ENCODE results near the gene DCAF10.
"Not testable (repeated sequence)": the region's sequence is repeated elsewhere in the genome, so short reads cannot be mapped to it uniquely, and the experiment has no call there.

The DCAF10 gene

GRCh38 chr9:37905776-37906175 lies 105.2 kb downstream of the DCAF10 start:
- DNase-seq (ENCODE audit: extremely low read depth, insufficient read length): no peak
- H3K36me3 ChIP-seq (ENCODE audit: control insufficient read depth, insufficient read depth, low read length): no peaks in the 10 kb centered on the region
- H3K27me3 ChIP-seq (replicated peaks; ENCODE audit: control insufficient read depth, insufficient read depth, low read length): no peaks in the 10 kb centered on the region
- H3K4me3 ChIP-seq (replicated peaks; ENCODE audit: low read depth, low read length): no peak overlapping the region
- no peak for TF ChIP-seq CTCF (IDR thresholded peaks at IDR 0.05; ENCODE audit: insufficient read depth, low read length, poor library complexity, severe bottlenecking)

GRCh38 chr9:37906312-37907239 lies 106.0 kb downstream of the DCAF10 start:
- no peak for DNase-seq (ENCODE audit: extremely low read depth, insufficient read length)
- Histone ChIP-seq H3K4me3 (replicated peaks; ENCODE audit: low read depth, low read length) (no peak overlapping the region), H3K36me3 (ENCODE audit: control insufficient read depth, insufficient read depth, low read length) (no peaks in the 10 kb centered on the region), H3K27me3 (replicated peaks; ENCODE audit: control insufficient read depth, insufficient read depth, low read length) (no peaks in the 10 kb centered on the region)
- no peak for TF ChIP-seq CTCF (IDR thresholded peaks at IDR 0.05; ENCODE audit: insufficient read depth, low read length, poor library complexity, severe bottlenecking)

- TF ChIP-seq CTCF (IDR thresholded peaks at IDR 0.05; ENCODE audit: insufficient read depth, low read length, poor library complexity, severe bottlenecking): no peak
- no peaks in the 10 kb centered on the region for H3K36me3 ChIP-seq (ENCODE audit: control insufficient read depth, insufficient read depth, low read length)
- no peak for DNase-seq (ENCODE audit: extremely low read depth, insufficient read length)
- no peaks in the 10 kb centered on the region for H3K27me3 ChIP-seq (replicated peaks; ENCODE audit: control insufficient read depth, insufficient read depth, low read length)
- H3K4me3 ChIP-seq (replicated peaks; ENCODE audit: low read depth, low read length): no peak overlapping the region
Measured at GRCh38 chr9:37908283-37908682, 107.7 kb downstream of the DCAF10 start.

GRCh38 chr9:37908698-37909186 lies 108.1 kb downstream of the DCAF10 start:
- no peak for TF ChIP-seq CTCF (IDR thresholded peaks at IDR 0.05; ENCODE audit: insufficient read depth, low read length, poor library complexity, severe bottlenecking)
- Histone ChIP-seq H3K36me3 (ENCODE audit: control insufficient read depth, insufficient read depth, low read length) (no peaks in the 10 kb centered on the region), H3K4me3 (replicated peaks; ENCODE audit: low read depth, low read length) (no peak overlapping the region), H3K27me3 (replicated peaks; ENCODE audit: control insufficient read depth, insufficient read depth, low read length) (no peaks in the 10 kb centered on the region)
- no peak for DNase-seq (ENCODE audit: extremely low read depth, insufficient read length)

GRCh38 chr9:37909326-37909725 lies 108.7 kb downstream of the DCAF10 start:
- no peak for DNase-seq (ENCODE audit: extremely low read depth, insufficient read length)

GRCh38 chr9:37909836-37910235 lies 109.2 kb downstream of the DCAF10 start:
- H3K4me3 ChIP-seq (replicated peaks; ENCODE audit: low read depth, low read length); H3K27me3 ChIP-seq (replicated peaks; ENCODE audit: control insufficient read depth, insufficient read depth, low read length); H3K36me3 ChIP-seq (ENCODE audit: control insufficient read depth, insufficient read depth, low read length); DNase-seq (ENCODE audit: extremely low read depth, insufficient read length): not testable (repeated sequence)

More at GRCh38 chr9:37909326-37909725, 108.7 kb downstream of the DCAF10 start:
- TF ChIP-seq CTCF (IDR thresholded peaks at IDR 0.05; ENCODE audit: insufficient read depth, low read length, poor library complexity, severe bottlenecking): no peak
- Histone ChIP-seq H3K4me3 (replicated peaks; ENCODE audit: low read depth, low read length) (no peak overlapping the region), H3K27me3 (replicated peaks; ENCODE audit: control insufficient read depth, insufficient read depth, low read length) (no peaks in the 10 kb centered on the region), H3K36me3 (ENCODE audit: control insufficient read depth, insufficient read depth, low read length) (no peaks in the 10 kb centered on the region)

Measured in GM06990 (cell line).